GM12891 (cell line): ENCODE results near the gene NCAPH2.

Source experiments
- POLR2A ChIP-seq: IDR thresholded peaks from 2 replicates; pipeline ENCODE4 v1.6.1; 2011; ENCODE audit warnings: low read depth, low read length, control low read depth
- POLR2AphosphoS5 ChIP-seq: IDR thresholded peaks from 2 replicates; pipeline ENCODE4 v1.6.1; 2011; ENCODE audit warnings: low read depth, low read length, control low read depth

DNA sequence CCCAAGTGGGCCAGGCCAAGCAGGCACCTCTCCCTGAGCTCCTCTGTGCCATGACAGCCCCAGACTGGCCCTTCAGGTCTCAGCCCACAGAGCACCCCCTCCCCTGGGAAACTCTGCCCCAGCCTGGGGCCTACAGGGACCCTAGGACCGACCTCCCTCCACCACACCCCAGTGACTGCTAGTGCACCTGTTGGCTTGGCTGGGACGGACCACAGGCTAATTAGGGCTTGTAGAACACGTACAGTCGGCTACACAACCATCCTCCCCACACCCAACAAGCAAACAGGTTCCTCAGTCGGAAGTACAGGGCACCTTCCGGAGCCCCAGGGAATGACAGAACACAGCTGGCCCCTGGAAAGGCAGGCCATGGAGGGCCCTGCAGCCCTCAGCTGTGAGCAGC, 37.5 kb upstream of the NCAPH2 start:
- no peak for TF ChIP-seq POLR2AphosphoS5
- no peak for TF ChIP-seq POLR2A
